ENCODE data around the gene ATP1A4. TPM values are rescaled to one million over a fixed set of nuclear protein-coding genes. Genes with fewer than 3 reads are reported as not detected.

ATP1A4 gene
- total RNA-seq, 2 donors from 2014 or later, result 2.8 to 5.2 TPM

DNA sequence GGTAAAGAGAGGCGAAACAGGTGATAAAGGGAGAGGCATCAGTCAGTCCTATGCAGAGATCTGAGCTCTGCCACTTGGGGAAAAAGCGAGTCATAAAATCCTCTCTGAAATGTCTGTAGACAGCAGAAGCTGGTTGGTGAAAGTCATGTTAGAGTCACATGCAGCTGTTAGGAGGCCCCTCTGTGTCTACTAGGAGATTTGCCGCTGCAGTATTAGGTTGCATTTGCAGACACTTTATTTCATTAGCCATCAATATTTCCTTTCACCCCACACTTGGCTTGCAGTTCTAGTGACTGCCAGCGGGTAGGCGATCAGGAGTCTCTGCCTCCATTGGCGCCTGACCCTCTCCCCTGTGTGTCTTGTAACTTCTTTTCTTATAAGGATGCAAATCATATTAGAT, 16.2 kb downstream of the ATP1A4 start:
- TF ChIP-seq POLR2AphosphoS5 (IDR thresholded peaks at IDR 0.05) (no peak), POLR2A (IDR thresholded peaks at IDR 0.05) (no peak)
- TF ChIP-seq, protein P1, sequence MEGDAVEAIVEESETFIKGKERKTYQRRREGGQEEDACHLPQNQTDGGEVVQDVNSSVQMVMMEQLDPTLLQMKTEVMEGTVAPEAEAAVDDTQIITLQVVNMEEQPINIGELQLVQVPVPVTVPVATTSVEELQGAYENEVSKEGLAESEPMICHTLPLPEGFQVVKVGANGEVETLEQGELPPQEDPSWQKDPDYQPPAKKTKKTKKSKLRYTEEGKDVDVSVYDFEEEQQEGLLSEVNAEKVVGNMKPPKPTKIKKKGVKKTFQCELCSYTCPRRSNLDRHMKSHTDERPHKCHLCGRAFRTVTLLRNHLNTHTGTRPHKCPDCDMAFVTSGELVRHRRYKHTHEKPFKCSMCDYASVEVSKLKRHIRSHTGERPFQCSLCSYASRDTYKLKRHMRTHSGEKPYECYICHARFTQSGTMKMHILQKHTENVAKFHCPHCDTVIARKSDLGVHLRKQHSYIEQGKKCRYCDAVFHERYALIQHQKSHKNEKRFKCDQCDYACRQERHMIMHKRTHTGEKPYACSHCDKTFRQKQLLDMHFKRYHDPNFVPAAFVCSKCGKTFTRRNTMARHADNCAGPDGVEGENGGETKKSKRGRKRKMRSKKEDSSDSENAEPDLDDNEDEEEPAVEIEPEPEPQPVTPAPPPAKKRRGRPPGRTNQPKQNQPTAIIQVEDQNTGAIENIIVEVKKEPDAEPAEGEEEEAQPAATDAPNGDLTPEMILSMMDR (IDR thresholded peaks at IDR 0.05), result no peak
- intact Hi-C loops (cut with DNase I), result no loop called here
- DNase-seq (ENCODE audit: low spot score), result no peak
- Histone ChIP-seq H3K9me3 (no peaks in the 10 kb centered on the region), H3K36me3 (no peaks in the 10 kb centered on the region), H3K4me1 (replicated peaks) (no peaks in the 10 kb centered on the region), H3K4me3 (no peak overlapping the region), H3K27ac (no peak overlapping the region), H3K27me3 (replicated peaks; ENCODE audit: insufficient read depth) (no peaks in the 10 kb centered on the region)
- WGBS, result 92% methylated on average over 6 of the region's 6 CpGs

DNA sequence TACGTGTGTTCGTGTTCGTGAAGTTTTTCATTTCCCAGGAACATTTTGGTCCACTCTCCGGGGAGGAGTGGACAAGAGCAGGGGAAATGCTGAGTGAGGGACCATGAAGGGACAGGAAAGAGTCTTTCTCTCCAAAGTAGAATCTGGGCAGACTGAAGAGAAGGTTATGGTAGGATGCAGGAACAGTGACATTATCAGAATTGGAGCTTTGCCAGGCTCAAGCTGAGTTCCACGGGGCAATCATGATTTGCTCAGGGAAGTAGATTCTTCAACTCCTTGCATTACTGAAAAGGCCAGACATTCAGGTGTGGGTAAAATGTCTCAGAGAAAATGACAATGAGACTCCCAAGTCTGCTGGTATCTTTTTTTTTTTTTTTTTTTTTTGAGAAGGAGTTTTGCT, 16.6 kb downstream of the ATP1A4 start:
- Histone ChIP-seq H3K4me3 (no peak overlapping the region), H3K4me1 (replicated peaks) (no peaks in the 10 kb centered on the region), H3K9me3 (no peaks in the 10 kb centered on the region), H3K36me3 (no peaks in the 10 kb centered on the region), H3K27me3 (replicated peaks; ENCODE audit: insufficient read depth) (no peaks in the 10 kb centered on the region), H3K27ac (no peak overlapping the region)
- DNase-seq (ENCODE audit: low spot score), result no peak
- intact Hi-C loops (cut with DNase I), result no loop called here
- 64% methylated on average over 5 of the region's 5 CpGs for WGBS
- TF ChIP-seq, protein P1 (IDR thresholded peaks at IDR 0.05), result no peak
- no peak for TF ChIP-seq POLR2A (IDR thresholded peaks at IDR 0.05)
- no peak for TF ChIP-seq POLR2AphosphoS5 (IDR thresholded peaks at IDR 0.05)

GRCh38 chr1:160168609-160169369, 17.4 kb downstream of the ATP1A4 start:
- intact Hi-C loops (cut with DNase I), result no loop called here
- TF ChIP-seq, protein P1 (IDR thresholded peaks at IDR 0.05), result no peak
- whole genome bisulfite sequencing, result 71% methylated on average over 13 of the region's 13 CpGs
- H3K9me3 ChIP-seq, result no peaks in the 10 kb centered on the region
- H3K27ac ChIP-seq, result no peak overlapping the region
- no peaks in the 10 kb centered on the region for H3K27me3 ChIP-seq (replicated peaks; ENCODE audit: insufficient read depth)
- H3K36me3 ChIP-seq, result no peaks in the 10 kb centered on the region
- H3K4me1 ChIP-seq (replicated peaks), result no peaks in the 10 kb centered on the region
- DNase-seq (ENCODE audit: low spot score), result no peak
- H3K4me3 ChIP-seq, result no peak overlapping the region

DNA sequence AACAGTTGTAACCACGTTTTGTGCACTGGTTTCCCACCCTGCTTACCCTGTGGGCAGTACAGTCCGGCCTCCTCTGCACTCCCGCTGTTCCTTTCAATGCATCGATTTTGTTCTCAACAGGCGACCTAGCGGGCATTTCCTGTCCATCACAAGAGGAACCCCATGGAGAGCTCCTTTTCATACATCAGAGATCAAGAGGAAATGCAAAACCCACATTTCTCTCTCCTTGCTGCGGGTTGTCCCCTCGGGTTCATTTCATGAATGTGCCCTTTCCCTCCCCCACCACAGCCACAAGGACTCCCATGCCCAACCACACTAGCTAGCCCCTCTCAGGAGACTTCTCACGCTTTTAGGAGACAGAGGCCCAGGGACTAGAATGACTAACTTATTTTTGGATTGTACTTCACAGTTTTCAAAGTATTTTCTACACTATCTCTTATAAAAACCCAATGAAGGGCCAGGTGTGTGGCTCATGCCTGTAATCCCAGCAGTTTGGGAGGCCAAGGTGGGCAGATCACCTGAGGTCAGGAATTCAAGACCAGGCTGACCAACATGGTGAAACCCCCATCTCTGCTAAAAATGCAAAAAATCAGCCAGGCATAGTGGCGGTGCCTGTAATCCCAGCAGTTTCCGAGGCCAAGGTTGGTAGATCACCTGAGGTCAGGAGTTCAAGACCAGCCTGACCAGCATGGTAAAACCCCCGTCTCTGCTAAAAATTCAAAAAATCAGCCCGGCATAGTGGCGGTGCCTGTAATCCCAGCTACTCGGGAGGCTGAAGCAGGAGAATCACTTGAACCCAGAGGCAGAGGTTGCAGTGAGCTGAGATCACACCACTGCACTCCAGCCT, 18.4 kb downstream of the ATP1A4 start:
- no peaks in the 10 kb centered on the region for H3K4me1 ChIP-seq (replicated peaks)
- no peak overlapping the region for H3K27ac ChIP-seq
- no peak overlapping the region for H3K4me3 ChIP-seq
- no peak for TF ChIP-seq POLR2AphosphoS5 (IDR thresholded peaks at IDR 0.05)
- no peak for TF ChIP-seq POLR2A (IDR thresholded peaks at IDR 0.05)
- TF ChIP-seq, protein P1 (IDR thresholded peaks at IDR 0.05), result no peak
- 61% methylated on average over 15 of the region's 15 CpGs for WGBS
- no peaks in the 10 kb centered on the region for H3K27me3 ChIP-seq (replicated peaks; ENCODE audit: insufficient read depth)
- intact Hi-C loops (cut with DNase I), result no loop called here
- no peak for DNase-seq (ENCODE audit: low spot score)
- no peaks in the 10 kb centered on the region for H3K9me3 ChIP-seq
- no peaks in the 10 kb centered on the region for H3K36me3 ChIP-seq

Data from prostate gland (tissue), 2 donors.